ENCODE results near the gene GLYR1. TPM values are rescaled to one million over a fixed set of nuclear protein-coding genes. Genes with fewer than 3 reads are reported as not detected.

Gene GLYR1
- total and polyA plus RNA-seq, 2 donors (not counting 3 experiments of a cell fraction or from before 2014, with no cell fraction given) = 47.9 to 107 TPM

- no peak for FAIRE-seq
- dilution Hi-C loops (cut with MboI; ENCODE audit: extremely low pct_ligation_motif_present, low sequenced_read_pairs) = no loop called here
- POLR2A ChIA-PET = no interaction called here
These were observed 66.9 kb downstream of the GLYR1 start for GRCh38 chr16:4780235-4780634.

GRCh38 chr16:4778050-4778392, 69.1 kb downstream of the GLYR1 start:
- Histone ChIP-seq H3K27ac (ENCODE audit: insufficient read depth, low read depth, low read length) (no peak overlapping the region), H3K79me2 (ENCODE audit: control insufficient read depth, insufficient read depth, low read length) (no peaks in the 10 kb centered on the region), H3K9me1 (replicated peaks; ENCODE audit: control insufficient read depth, extremely low read depth, insufficient read depth, low read length) (no peaks in the 10 kb centered on the region), H2AFZ (ENCODE audit: low read depth, low read length) (no peak overlapping the region), H3K4me2 (ENCODE audit: insufficient read depth, low read length) (no peak overlapping the region), H3K9me3 (replicated peaks; ENCODE audit: control insufficient read depth, insufficient read depth, low read length) (no peaks in the 10 kb centered on the region), H3K36me3 (ENCODE audit: control insufficient read depth in 2 of 2, extremely low read depth in 1 of 2, insufficient read depth in 2 of 2, low read length in 2 of 2) (no peaks in the 10 kb centered on the region), H3K4me1 (ENCODE audit: control insufficient read depth, extremely low read depth, insufficient read depth, low read length) (no peaks in the 10 kb centered on the region), H3K27me3 (ENCODE audit: control insufficient read depth in 2 of 2, insufficient read depth in 2 of 2, low read length in 2 of 2) (no peaks in the 10 kb centered on the region), H4K20me1 (replicated peaks; ENCODE audit: control insufficient read depth, extremely low read depth, insufficient read depth, low read length) (no peaks in the 10 kb centered on the region), H3K9ac (replicated peaks; ENCODE audit: extremely low read depth, insufficient read depth, low read length) (no peak overlapping the region), H3K4me3 (replicated peaks in 1 of 3; ENCODE audit: insufficient read depth in 1 of 3, low read depth in 1 of 3, low read length in 3 of 3) (no peak overlapping the region)
- POLR2A ChIA-PET = no interaction called here
- dilution Hi-C loops (cut with MboI; ENCODE audit: extremely low pct_ligation_motif_present, low sequenced_read_pairs) (no loop called here), intact Hi-C loops (cut with micrococcal nuclease) (no loop called here)
- no peak for FAIRE-seq
- no peak for DNase-seq (ENCODE audit: low read depth, low spot score)
- TF ChIP-seq EZH2 (IDR thresholded peaks at IDR 0.05; ENCODE audit: borderline replicate concordance, low read depth, low read length, severe bottlenecking) (no peak), JUN (IDR thresholded peaks at IDR 0.05; ENCODE audit: borderline replicate concordance, insufficient read depth, insufficient read length, low read depth) (no peak), POLR2A (IDR thresholded peaks at IDR 0.05; ENCODE audit: low read depth, low read length) (no peak), MYC (IDR thresholded peaks at IDR 0.05; ENCODE audit: low read depth, low read length) (no peak), MAX (IDR thresholded peaks at IDR 0.05; ENCODE audit: insufficient read depth, insufficient read length) (no peak), FOS (IDR thresholded peaks at IDR 0.05; ENCODE audit: borderline replicate concordance, insufficient read depth, low read length) (no peak)
- no TSS peak for BruUV-seq (replicated peaks)
- CTCF ChIA-PET = no interaction called here

More at GRCh38 chr16:4780235-4780634, 66.9 kb downstream of the GLYR1 start:
- no peaks in the 10 kb centered on the region for H3K27me3 ChIP-seq (ENCODE audit: control insufficient read depth in 2 of 2, insufficient read depth in 2 of 2, low read length in 2 of 2)
- H3K4me2 ChIP-seq (ENCODE audit: insufficient read depth, low read length) = no peak overlapping the region
- H3K9ac ChIP-seq (replicated peaks; ENCODE audit: extremely low read depth, insufficient read depth, low read length) = no peak overlapping the region
- H3K4me1 ChIP-seq (ENCODE audit: control insufficient read depth, extremely low read depth, insufficient read depth, low read length) = no peaks in the 10 kb centered on the region
- no peaks in the 10 kb centered on the region for H3K79me2 ChIP-seq (ENCODE audit: control insufficient read depth, insufficient read depth, low read length)
- intact Hi-C loops (cut with micrococcal nuclease) = no loop called here
- no peak overlapping the region for H3K4me3 ChIP-seq (replicated peaks in 1 of 3; ENCODE audit: insufficient read depth in 1 of 3, low read depth in 1 of 3, low read length in 3 of 3)
- CTCF ChIA-PET = no interaction called here
- H3K27ac ChIP-seq (ENCODE audit: insufficient read depth, low read depth, low read length) = no peak overlapping the region
- peak; percentile 43 for TF ChIP-seq JUN (IDR thresholded peaks at IDR 0.05; ENCODE audit: borderline replicate concordance, insufficient read depth, insufficient read length, low read depth)
- peak; percentile 32 for TF ChIP-seq FOS (IDR thresholded peaks at IDR 0.05; ENCODE audit: borderline replicate concordance, insufficient read depth, low read length)
- TF ChIP-seq MAX (IDR thresholded peaks at IDR 0.05; ENCODE audit: insufficient read depth, insufficient read length) = no peak
- no peak for TF ChIP-seq MYC (IDR thresholded peaks at IDR 0.05; ENCODE audit: low read depth, low read length)
- DNase-seq (ENCODE audit: low read depth, low spot score) = no peak
- H3K36me3 ChIP-seq (ENCODE audit: control insufficient read depth in 2 of 2, extremely low read depth in 1 of 2, insufficient read depth in 2 of 2, low read length in 2 of 2) = no peaks in the 10 kb centered on the region
- H3K9me3 ChIP-seq (replicated peaks; ENCODE audit: control insufficient read depth, insufficient read depth, low read length) = no peaks in the 10 kb centered on the region
- no TSS peak for BruUV-seq (replicated peaks)
- no peaks in the 10 kb centered on the region for H4K20me1 ChIP-seq (replicated peaks; ENCODE audit: control insufficient read depth, extremely low read depth, insufficient read depth, low read length)
- no peaks in the 10 kb centered on the region for H3K9me1 ChIP-seq (replicated peaks; ENCODE audit: control insufficient read depth, extremely low read depth, insufficient read depth, low read length)
- no peak overlapping the region for H2AFZ ChIP-seq (ENCODE audit: low read depth, low read length)

All from endothelial cell of umbilical vein (primary cell).